Transverse colon (tissue), 4 donors: ENCODE data around the gene JAKMIP2. TPM values are rescaled to one million over a fixed set of nuclear protein-coding genes. Genes with fewer than 3 reads are reported as not detected.

Experiments
- DNase-seq: peaks from one replicate; pipeline ENCODE4 v3.0.0-alpha.2; 2019
- H3K27ac ChIP-seq, 4 donors: fragments of 200-600 bp; sonication (generic); 2 replicates each; pipeline ENCODE4 v1.5.1; 2016 to 2018; ENCODE audit warnings: inconsistent platforms in 4 of 4
- H3K27me3 ChIP-seq: fragments of 200-600 bp; sonication (generic); 2 replicates; pipeline ENCODE4 v1.5.1; 2017; ENCODE audit warnings: inconsistent platforms
- H3K36me3 ChIP-seq, 4 donors: fragments of 200-600 bp; sonication (generic); 2 replicates each; pipeline ENCODE4 v1.5.1; 2017 to 2019; ENCODE audit warnings: inconsistent platforms in 4 of 4
- H3K4me1 ChIP-seq, 4 donors: fragments of 200-600 bp; sonication (generic); 2 replicates each; pipeline ENCODE4 v1.5.1; 2017 to 2020; ENCODE audit warnings: inconsistent platforms in 4 of 4
- H3K4me3 ChIP-seq, 4 donors: fragments of 200-600 bp; sonication (generic); 1 replicate in 1 of 4; 2 replicates in 3 of 4; pipeline versions ENCODE4 v1.5.1 to v1.6.1; 2017 to 2019; ENCODE audit warnings: inconsistent platforms in 4 of 4
- H3K9me3 ChIP-seq, 2 donors: fragments of 200-600 bp; sonication (generic); 2 replicates each; pipeline ENCODE4 v1.5.1; 2017 to 2019; ENCODE audit warnings: inconsistent platforms in 2 of 2
- EP300 ChIP-seq: sonication (generic); formaldehyde crosslinking; IDR thresholded peaks from one replicate; pipeline ENCODE4 v1.6.1; 2017; ENCODE audit warnings: antibody characterized with exemption, low read depth
- POLR2A ChIP-seq: fragments of 450-650 bp; IDR thresholded peaks from one replicate; pipeline ENCODE4 v1.6.1; 2016; ENCODE audit warnings: antibody characterized with exemption, mild to moderate bottlenecking, moderate library complexity
- POLR2AphosphoS5 ChIP-seq, 3 donors: sonication (generic); formaldehyde crosslinking; IDR thresholded peaks; one replicate each; pipeline ENCODE4 v1.6.1; 2016; ENCODE audit warnings: antibody characterized with exemption in 3 of 3
- WGBS, 2 donors: methylation state at CpG; one replicate each; pipeline ENCODE4 v1.1.5; 2018; ENCODE audit warnings: low coverage in 1 of 2; 5-methylcytosine and 5-hydroxymethylcytosine counted together
- in situ Hi-C, 4 donors: fragments of 200-750 bp; cut with MboI; loops; one replicate each; pipeline versions ENCODE4 v1.15.0 to v1.15.1; 2017; ENCODE audit warnings: low sequenced_read_pairs in 3 of 4, low pct_ligation_motif_present in 1 of 4, low pct_unique_long_range_greater_than_20kb in 1 of 4
- intact Hi-C: fragments of 100-400 bp; cut with DNase I; formaldehyde crosslinking; loops from one replicate; pipeline ENCODE4 v1.15.1; 2023; ENCODE audit warnings: low total_unique reads
- total RNA-seq, 4 donors: library from RNA; depleted of rRNA; stranded (reverse); fragments of >200 nt; gene quantifications; one replicate each; pipeline ENCODE4 v1.1.0, GENCODE V29; 2016
- TF ChIP-seq, protein P1 (sequence below), 5 experiments: fragments of 200-600 bp in 3 of 5; fragments of 450-650 bp in 2 of 5; sonication (generic) in 3 of 5; IDR thresholded peaks; 1 replicate in 2 of 5; 2 replicates in 3 of 5; pipeline ENCODE4 v1.5.1; 2016 to 2017; ENCODE audit warnings: antibody characterized with exemption in 5 of 5, inconsistent platforms in 3 of 5, mild to moderate bottlenecking in 2 of 5, moderate library complexity in 1 of 5

The JAKMIP2 gene
- total RNA-seq, 4 donors from 2014 or later, result 0.37 to 0.79 (median 0.40) TPM

DNA sequence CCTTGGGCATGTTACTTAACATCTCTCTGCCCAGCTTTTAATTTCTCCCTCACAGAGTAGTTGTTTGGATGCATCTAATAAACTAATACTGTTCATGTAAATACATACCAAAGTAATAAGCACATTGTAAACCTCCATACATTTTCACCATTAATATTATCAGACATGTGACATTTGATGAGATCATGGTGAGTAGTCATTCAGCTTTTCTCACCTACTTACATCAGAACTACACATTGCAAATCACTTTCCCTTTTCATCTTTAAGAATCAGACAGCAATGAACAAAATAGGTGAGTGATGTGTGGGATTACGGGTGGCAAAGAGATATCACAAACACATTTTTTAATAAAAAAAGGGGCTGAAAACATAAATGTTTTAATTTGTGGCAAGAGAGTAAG lies 89.3 kb downstream of the JAKMIP2 start:
- Histone ChIP-seq H3K36me3 (no peaks in the 10 kb centered on the region), H3K27ac (no peak overlapping the region), H3K4me1 (peaks cover 0 to 3% (median 0%) of the 10 kb centered on the region in 4 donors), H3K9me3 (peaks cover 0 to 9% of the 10 kb centered on the region in 2 donors), H3K27me3 (no peaks in the 10 kb centered on the region), H3K4me3 (no peak overlapping the region)
- no peak for DNase-seq
- in situ Hi-C loops (no loop called here), intact Hi-C loops (no loop called here)
- 77 to 94% methylated on average over 1 of the region's 1 CpG for WGBS, 2 donors
- TF ChIP-seq POLR2AphosphoS5 (IDR thresholded peaks at IDR 0.05) (no peak), POLR2A (no peak), EP300 (no peak)
- TF ChIP-seq, protein P1, sequence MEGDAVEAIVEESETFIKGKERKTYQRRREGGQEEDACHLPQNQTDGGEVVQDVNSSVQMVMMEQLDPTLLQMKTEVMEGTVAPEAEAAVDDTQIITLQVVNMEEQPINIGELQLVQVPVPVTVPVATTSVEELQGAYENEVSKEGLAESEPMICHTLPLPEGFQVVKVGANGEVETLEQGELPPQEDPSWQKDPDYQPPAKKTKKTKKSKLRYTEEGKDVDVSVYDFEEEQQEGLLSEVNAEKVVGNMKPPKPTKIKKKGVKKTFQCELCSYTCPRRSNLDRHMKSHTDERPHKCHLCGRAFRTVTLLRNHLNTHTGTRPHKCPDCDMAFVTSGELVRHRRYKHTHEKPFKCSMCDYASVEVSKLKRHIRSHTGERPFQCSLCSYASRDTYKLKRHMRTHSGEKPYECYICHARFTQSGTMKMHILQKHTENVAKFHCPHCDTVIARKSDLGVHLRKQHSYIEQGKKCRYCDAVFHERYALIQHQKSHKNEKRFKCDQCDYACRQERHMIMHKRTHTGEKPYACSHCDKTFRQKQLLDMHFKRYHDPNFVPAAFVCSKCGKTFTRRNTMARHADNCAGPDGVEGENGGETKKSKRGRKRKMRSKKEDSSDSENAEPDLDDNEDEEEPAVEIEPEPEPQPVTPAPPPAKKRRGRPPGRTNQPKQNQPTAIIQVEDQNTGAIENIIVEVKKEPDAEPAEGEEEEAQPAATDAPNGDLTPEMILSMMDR (IDR thresholded peaks at IDR 0.05), result no peak

DNA sequence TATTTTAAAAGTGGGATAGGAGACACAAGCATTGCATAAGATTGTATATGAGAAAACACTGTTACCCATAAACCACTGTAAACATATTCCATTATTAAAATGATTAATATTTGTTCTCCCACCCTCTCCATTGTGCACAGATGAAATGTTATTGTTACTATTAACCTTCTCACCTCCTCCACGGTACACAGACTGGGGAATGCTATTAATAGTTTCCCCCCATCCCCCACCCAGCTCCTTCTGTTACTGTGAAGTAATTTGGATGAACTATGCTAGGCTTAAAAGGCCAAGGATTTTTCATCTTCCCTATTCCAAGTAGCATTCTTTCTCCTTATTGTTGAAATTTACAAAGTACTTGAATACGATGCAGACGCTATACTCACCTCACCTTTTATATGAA lies 91.4 kb downstream of the JAKMIP2 start:
- H3K27me3 ChIP-seq, result no peaks in the 10 kb centered on the region
- no peak for DNase-seq
- H3K4me1 ChIP-seq, result peaks cover 0 to 3% (median 0%) of the 10 kb centered on the region in 4 donors
- 59 to 61% methylated on average over 3 of the region's 3 CpGs for WGBS, 2 donors
- H3K36me3 ChIP-seq, result no peaks in the 10 kb centered on the region
- no peak overlapping the region for H3K4me3 ChIP-seq
- no peak overlapping the region for H3K27ac ChIP-seq
- TF ChIP-seq EP300 (no peak), POLR2AphosphoS5 (IDR thresholded peaks at IDR 0.05) (no peak), POLR2A (no peak)
- TF ChIP-seq, protein P1 (IDR thresholded peaks at IDR 0.05), result no peak
- intact Hi-C loops, result no loop called here
- no peaks in the 10 kb centered on the region for H3K9me3 ChIP-seq
- in situ Hi-C loops, result no loop called here

DNA sequence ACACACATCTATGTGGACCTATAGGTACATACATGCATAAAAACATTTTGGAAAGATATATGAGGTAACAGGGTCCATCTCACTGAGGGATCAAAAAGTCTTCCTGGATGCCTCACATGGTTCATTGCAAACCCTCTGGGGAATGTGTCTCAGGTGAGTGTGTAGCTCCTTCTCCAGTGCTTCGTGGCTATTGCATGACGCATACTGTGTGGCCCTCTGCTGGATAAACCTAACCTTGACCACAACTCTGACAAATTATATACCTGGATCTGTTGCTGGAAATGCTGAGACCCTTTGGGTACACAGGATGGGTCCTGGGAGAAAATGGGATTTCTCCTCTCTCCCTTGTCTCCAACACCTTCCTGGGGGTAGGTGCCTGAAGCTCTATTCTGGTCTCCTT lies 91.9 kb downstream of the JAKMIP2 start:
- Histone ChIP-seq H3K4me1 (peaks cover 0 to 3% (median 0%) of the 10 kb centered on the region in 4 donors), H3K36me3 (no peaks in the 10 kb centered on the region), H3K27me3 (no peaks in the 10 kb centered on the region), H3K9me3 (no peaks in the 10 kb centered on the region), H3K27ac (no peak overlapping the region), H3K4me3 (no peak overlapping the region)
- WGBS, 2 donors, result 55% methylated on average over 2 of the region's 2 CpGs; no CpG with 5 or more reads in 1 of the 2 donors
- no peak for DNase-seq
- in situ Hi-C loops (no loop called here), intact Hi-C loops (no loop called here)
- TF ChIP-seq POLR2AphosphoS5 (IDR thresholded peaks at IDR 0.05) (no peak), EP300 (no peak), POLR2A (no peak)
- TF ChIP-seq, protein P1 (IDR thresholded peaks at IDR 0.05), result peak in 1 of 5 experiments; percentile 8

DNA sequence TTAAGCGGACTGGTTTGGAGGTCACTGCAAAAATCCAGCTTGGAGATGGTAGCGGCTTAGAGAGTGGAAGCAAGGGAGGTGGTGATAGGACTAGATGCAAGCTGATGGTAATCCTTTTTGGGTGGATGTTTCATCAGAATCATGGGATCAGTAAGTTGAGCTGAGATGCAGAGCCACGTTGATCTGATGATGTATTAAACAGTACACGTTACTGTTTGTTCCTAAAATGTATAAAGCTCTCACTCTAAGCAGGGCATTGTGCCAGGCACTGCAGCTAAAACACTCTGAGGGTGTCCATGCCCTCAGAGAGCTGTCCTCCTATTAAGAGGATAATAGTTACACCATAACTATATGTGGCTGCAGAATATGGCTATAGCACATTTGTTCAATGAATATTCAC lies 93.1 kb downstream of the JAKMIP2 start:
- H3K4me3 ChIP-seq, result no peak overlapping the region
- 62 to 70% methylated on average over 4 of the region's 4 CpGs for WGBS, 2 donors
- DNase-seq, result no peak
- intact Hi-C loops, result no loop called here
- no peaks in the 10 kb centered on the region for H3K9me3 ChIP-seq
- in situ Hi-C loops, result no loop called here
- no peaks in the 10 kb centered on the region for H3K4me1 ChIP-seq
- peak overlapping the region in 3 of 4 donors; percentile 4 to 61 (median 47) for H3K27ac ChIP-seq
- TF ChIP-seq POLR2AphosphoS5 (IDR thresholded peaks at IDR 0.05), result no peak
- TF ChIP-seq, protein P1 (IDR thresholded peaks at IDR 0.05), result no peak
- no peak for TF ChIP-seq POLR2A
- TF ChIP-seq EP300, result no peak
- no peaks in the 10 kb centered on the region for H3K36me3 ChIP-seq
- H3K27me3 ChIP-seq, result no peaks in the 10 kb centered on the region
